Astrocyte (in vitro differentiated cells and primary cell): Measurements from ENCODE around the gene PBX3. TPM values are rescaled to one million over a fixed set of nuclear protein-coding genes. Genes with fewer than 3 reads are reported as not detected.

Experiments used
- DNase-seq: peaks from one replicate; pipeline ENCODE4 v3.0.0-alpha.2; 2010; ENCODE audit warnings: low read depth
- FAIRE-seq: peaks from 2 replicates; lab custom pipeline; 2011; peaks lifted over from hg19 to GRCh38; lab: Jason Lieb, UNC
- H2AFZ ChIP-seq: 2 replicates; pipeline ENCODE4 v1.6.0; 2012; ENCODE audit warnings: low read depth, low read length, inconsistent platforms
- H3K27ac ChIP-seq: 2 replicates; pipeline ENCODE4 v1.5.1; 2011; ENCODE audit warnings: low read depth, low read length, inconsistent platforms
- H3K27me3 ChIP-seq: 2 replicates; pipeline ENCODE4 v1.6.0; 2011; ENCODE audit warnings: low read length, inconsistent platforms; ENCODE audit not compliant: insufficient read depth
- H3K36me3 ChIP-seq: 2 replicates; pipeline ENCODE4 v1.5.1; 2011; ENCODE audit warnings: low read length, inconsistent platforms; ENCODE audit not compliant: insufficient read depth
- H3K4me1 ChIP-seq: 2 replicates; pipeline ENCODE4 v1.5.1; 2011; ENCODE audit warnings: low read length, inconsistent platforms; ENCODE audit not compliant: insufficient read depth
- H3K4me2 ChIP-seq: 2 replicates; pipeline ENCODE4 v1.6.0; 2012; ENCODE audit warnings: low read length, inconsistent platforms
- H3K4me3 ChIP-seq: 2 replicates; pipeline ENCODE4 v1.5.1; 2011; ENCODE audit warnings: low read depth, mild to moderate bottlenecking, low read length, inconsistent platforms; ENCODE audit not compliant: insufficient read depth
- H3K79me2 ChIP-seq: 2 replicates; pipeline ENCODE4 v1.6.0; 2012; ENCODE audit warnings: mild to moderate bottlenecking, low read length, inconsistent platforms; ENCODE audit not compliant: insufficient read depth
- H3K9ac ChIP-seq: 2 replicates; pipeline ENCODE4 v1.6.0; 2012; ENCODE audit warnings: mild to moderate bottlenecking, low read length, inconsistent platforms
- H3K9me3 ChIP-seq: 2 replicates; pipeline ENCODE4 v1.5.1; 2012; ENCODE audit warnings: low read depth, mild to moderate bottlenecking, low read length, inconsistent platforms; ENCODE audit not compliant: insufficient read depth
- H4K20me1 ChIP-seq: 2 replicates; pipeline ENCODE4 v1.6.0; 2012; ENCODE audit warnings: low read length, inconsistent platforms; ENCODE audit not compliant: insufficient read depth
- H3K27ac Mint-ChIP-seq: one replicate; pipeline ENCODE4 v1.8.0; 2021; ENCODE audit warnings: mild to moderate bottlenecking, mixed read lengths; ENCODE audit not compliant: unreplicated experiment
- H3K27me3 Mint-ChIP-seq: one replicate; pipeline ENCODE4 v1.8.0; 2021; ENCODE audit warnings: low read depth, mixed read lengths; ENCODE audit not compliant: unreplicated experiment
- H3K36me3 Mint-ChIP-seq: one replicate; pipeline ENCODE4 v1.8.0; 2021; ENCODE audit warnings: low read depth, mixed read lengths; ENCODE audit not compliant: unreplicated experiment
- H3K4me1 Mint-ChIP-seq: one replicate; pipeline ENCODE4 v1.8.0; 2021; ENCODE audit warnings: low read depth, mixed read lengths; ENCODE audit not compliant: unreplicated experiment
- H3K4me3 Mint-ChIP-seq: one replicate; pipeline ENCODE4 v1.8.0; 2021; ENCODE audit warnings: mild to moderate bottlenecking, moderate library complexity, mixed read lengths; ENCODE audit not compliant: unreplicated experiment
- H3K9me3 Mint-ChIP-seq: one replicate; pipeline ENCODE4 v1.8.0; 2021; ENCODE audit warnings: mild to moderate bottlenecking, mixed read lengths; ENCODE audit not compliant: unreplicated experiment
- CTCF ChIP-seq: IDR thresholded peaks from 2 replicates; pipeline ENCODE4 v1.5.1; 2011; ENCODE audit warnings: low read depth, mild to moderate bottlenecking, inconsistent platforms, low read length, moderate library complexity; ENCODE audit not compliant: insufficient read depth
- EZH2 ChIP-seq: IDR thresholded peaks from 2 replicates; pipeline ENCODE4 v1.6.1; 2012; ENCODE audit warnings: mild to moderate bottlenecking, low read length, inconsistent platforms; ENCODE audit not compliant: insufficient read depth
- total RNA-seq: library from RNA; stranded (reverse); gene quantifications from 2 replicates; pipeline ENCODE4 v1.2.1, GENCODE V29; 2021

The PBX3 gene
- total RNA-seq, 1 donor from 2014 or later: 51.2 TPM

- no peaks in the 10 kb centered on the region for H4K20me1 ChIP-seq
- no peaks in the 10 kb centered on the region for H3K4me1 ChIP-seq
- H3K27ac ChIP-seq: no peak overlapping the region
- no peak overlapping the region for H3K27ac Mint-ChIP-seq
- no peak overlapping the region for H3K4me3 ChIP-seq
- H3K4me2 ChIP-seq: no peak overlapping the region
- DNase-seq (no peak), FAIRE-seq (no peak)
- H3K4me1 Mint-ChIP-seq: no peaks in the 10 kb centered on the region
- H3K9me3 Mint-ChIP-seq: no peaks in the 10 kb centered on the region
- no peaks in the 10 kb centered on the region for H3K79me2 ChIP-seq
- no peaks in the 10 kb centered on the region for H3K36me3 Mint-ChIP-seq
- H3K4me3 Mint-ChIP-seq: no peak overlapping the region
- no peak overlapping the region for H3K9ac ChIP-seq
- H3K36me3 ChIP-seq: no peaks in the 10 kb centered on the region
- TF ChIP-seq EZH2 (no peak), CTCF (no peak)
- peaks cover 10% of the 10 kb centered on the region for H3K27me3 Mint-ChIP-seq
- H3K9me3 ChIP-seq: no peaks in the 10 kb centered on the region
- H2AFZ ChIP-seq: peak overlapping the region; percentile 37
- H3K27me3 ChIP-seq: no peaks in the 10 kb centered on the region
Measured at GRCh38 chr9:125726456-125727132, 20.6 kb upstream of the PBX3 start.

GRCh38 chr9:125730168-125730567 lies 17.0 kb upstream of the PBX3 start:
- H3K36me3 ChIP-seq: no peaks in the 10 kb centered on the region
- DNase-seq (no peak), FAIRE-seq (no peak)

More at GRCh38 chr9:125730168-125730567, 17.0 kb upstream of the PBX3 start:
- no peaks in the 10 kb centered on the region for H3K9me3 ChIP-seq
- no peak overlapping the region for H3K4me2 ChIP-seq
- Mint-ChIP-seq H3K27me3 (peaks cover 16% of the 10 kb centered on the region), H3K27ac (no peak overlapping the region), H3K4me3 (no peak overlapping the region), H3K36me3 (no peaks in the 10 kb centered on the region), H3K9me3 (no peaks in the 10 kb centered on the region), H3K4me1 (no peaks in the 10 kb centered on the region)
- H3K4me1 ChIP-seq: no peaks in the 10 kb centered on the region
- H3K79me2 ChIP-seq: no peaks in the 10 kb centered on the region
- H3K9ac ChIP-seq: no peak overlapping the region
- no peak overlapping the region for H3K4me3 ChIP-seq
- H3K27ac ChIP-seq: no peak overlapping the region
- H2AFZ ChIP-seq: no peak overlapping the region
- TF ChIP-seq EZH2 (no peak), CTCF (no peak)
- no peaks in the 10 kb centered on the region for H4K20me1 ChIP-seq
- no peaks in the 10 kb centered on the region for H3K27me3 ChIP-seq
